Vagina (tissue), 2 donors: ENCODE data around the gene CFAP46.

ENCODE experiments used
- CTCF ChIP-seq, 3 experiments: fragments of 450-650 bp in 2 of 3; fragments of 200-600 bp in 1 of 3; sonication (generic) in 1 of 3; IDR thresholded peaks; one replicate each; pipeline ENCODE4 v1.5.1; 2017 to 2019; ENCODE audit warnings: antibody characterized with exemption in 3 of 3, mild to moderate bottlenecking in 2 of 3, moderate library complexity in 2 of 3
- POLR2A ChIP-seq, 2 donors: fragments of 450-650 bp; IDR thresholded peaks; one replicate each; pipeline ENCODE4 v1.6.1; 2017; ENCODE audit warnings: antibody characterized with exemption in 2 of 2, mild to moderate bottlenecking in 2 of 2, moderate library complexity in 2 of 2
- POLR2AphosphoS5 ChIP-seq, 2 donors: sonication (generic); formaldehyde crosslinking; IDR thresholded peaks; one replicate each; pipeline ENCODE4 v1.9.0; 2017; ENCODE audit warnings: antibody characterized with exemption in 2 of 2, mild to moderate bottlenecking in 2 of 2, low read depth in 1 of 2; ENCODE audit not compliant: insufficient read depth in 1 of 2

- TF ChIP-seq CTCF (IDR thresholded peaks at IDR 0.05) (no peak), POLR2AphosphoS5 (IDR thresholded peaks at IDR 0.05; ENCODE audit: insufficient read depth in 1 of 2, low read depth in 1 of 2) (no peak), POLR2A (IDR thresholded peaks at IDR 0.05) (no peak)
Observed at GRCh38 chr10:132803416-132804210, 138.8 kb downstream of the CFAP46 start.
